Renal cortical epithelial cell (primary cell): ENCODE measurements around the gene AXDND1. TPM values are rescaled to one million over a fixed set of nuclear protein-coding genes. Genes with fewer than 3 reads are reported as not detected.
"Not testable (repeated sequence)": the region's sequence is repeated elsewhere in the genome, so short reads cannot be mapped to it uniquely, and the experiment has no call there.

Experiments
- DNase-seq: peaks from one replicate; pipeline ENCODE4 v3.0.0-alpha.2; 2011; ENCODE audit warnings: low read depth
- total RNA-seq: library from RNA; depleted of rRNA; stranded (reverse); fragments of >200 nt; gene quantifications from 2 replicates; pipeline ENCODE4 v1.2.3, GENCODE V29; 2014

AXDND1 gene
- 0.45 TPM in 1 of 2 replicates, not detected in the other for total RNA-seq

- DNase-seq: peak; percentile 72
Measured at GRCh38 chr1:179365342-179366092, at the start of gene AXDND1. Gene AXDND1, plus strand, starts transcription at chr1:179365971. Its CDS starts 539 bp downstream, at chr1:179366510.

GRCh38 chr1:179318491-179318890 is 47.3 kb upstream of the AXDND1 start:
- DNase-seq: no peak

- no peak for DNase-seq
Measured at GRCh38 chr1:179321533-179322216, 44.1 kb upstream of the AXDND1 start.

- no peak for DNase-seq
Measured at GRCh38 chr1:179322557-179322956, 43.2 kb upstream of the AXDND1 start.

GRCh38 chr1:179323436-179323835 is 42.3 kb upstream of the AXDND1 start:
- DNase-seq: no peak

GRCh38 chr1:179325836-179326235 is 39.9 kb upstream of the AXDND1 start:
- no peak for DNase-seq

GRCh38 chr1:179326746-179327145 is 39.0 kb upstream of the AXDND1 start:
- no peak for DNase-seq

- no peak for DNase-seq
Measured at GRCh38 chr1:179327196-179327595, 38.6 kb upstream of the AXDND1 start.

- no peak for DNase-seq
Measured at GRCh38 chr1:179327679-179328078, 38.1 kb upstream of the AXDND1 start.

- no peak for DNase-seq
Measured at GRCh38 chr1:179329862-179330261, 35.9 kb upstream of the AXDND1 start.

- DNase-seq: no peak
Measured at GRCh38 chr1:179334440-179334839, 31.3 kb upstream of the AXDND1 start.

- DNase-seq: no peak
Measured at GRCh38 chr1:179337288-179337687, 28.5 kb upstream of the AXDND1 start.

- DNase-seq: no peak
Measured at GRCh38 chr1:179337942-179338560, 27.7 kb upstream of the AXDND1 start.

- DNase-seq: no peak
Measured at GRCh38 chr1:179340918-179341317, 24.9 kb upstream of the AXDND1 start.

- no peak for DNase-seq
Measured at GRCh38 chr1:179341943-179342547, 23.7 kb upstream of the AXDND1 start.

GRCh38 chr1:179342740-179343404 is 22.9 kb upstream of the AXDND1 start:
- no peak for DNase-seq

- DNase-seq: no peak
Measured at GRCh38 chr1:179351281-179351680, 14.5 kb upstream of the AXDND1 start.

GRCh38 chr1:179352236-179352635 is 13.5 kb upstream of the AXDND1 start:
- DNase-seq: no peak

- peak; percentile 61 for DNase-seq
Measured at GRCh38 chr1:179353546-179353945, 12.2 kb upstream of the AXDND1 start.

- not testable (repeated sequence) for DNase-seq
Measured at GRCh38 chr1:179361631-179362030, 4.1 kb upstream of the AXDND1 start.

- DNase-seq: peak; percentile 22
Measured at GRCh38 chr1:179366093-179366800, 476 bp downstream of the AXDND1 start.
